NB4 (cell line): ENCODE results near the gene WDFY3.

Source experiments
- CTCF ChIP-seq: IDR thresholded peaks from one replicate; pipeline ENCODE4 v1.5.1; 2012; ENCODE audit warnings: low read depth, low read length
- MAX ChIP-seq: IDR thresholded peaks from 2 replicates; pipeline ENCODE4 v1.6.1; 2011; ENCODE audit warnings: low read depth, low read length
- POLR2A ChIP-seq: IDR thresholded peaks from 2 replicates; pipeline ENCODE4 v1.6.1; 2011; ENCODE audit warnings: mild to moderate bottlenecking; ENCODE audit not compliant: insufficient read length; ENCODE audit errors: extremely low read depth

- TF ChIP-seq CTCF (no peak), POLR2A (no peak), MAX (no peak)
These were observed 268.8 kb downstream of the WDFY3 start for GRCh38 chr4:84697615-84698201.
